H1 (cell line): ENCODE results near the gene TRIM56. TPM values are rescaled to one million over a fixed set of nuclear protein-coding genes. Genes with fewer than 3 reads are reported as not detected.

Source experiments
- CBX8 ChIP-seq: fragments of 300-800, 300-1000 bp; sonication (generic); IDR thresholded peaks from 2 replicates; pipeline ENCODE4 v1.7.1; 2016; ENCODE audit warnings: low read depth, low read length, borderline replicate concordance
- POU5F1 ChIP-seq: IDR thresholded peaks from 2 replicates; pipeline ENCODE4 v1.6.1; 2011; ENCODE audit warnings: low read depth, mild to moderate bottlenecking, low read length, moderate library complexity
- SIX5 ChIP-seq: IDR thresholded peaks from 2 replicates; pipeline ENCODE4 v1.6.1; 2011; ENCODE audit warnings: mild to moderate bottlenecking, low read depth, low read length
- ZNF274 ChIP-seq: IDR thresholded peaks from 2 replicates; pipeline ENCODE4 v1.7.0; 2012; ENCODE audit warnings: low read length, borderline replicate concordance; ENCODE audit errors: extremely low read depth
- polyA plus RNA-seq, 7 experiments: library from polyadenylated mRNA; depleted of rRNA in 3 of 7; stranded (reverse) in 5 of 7; unstranded in 2 of 7; fragments of >200 nt in 5 of 7; fragments of 200-250 nt in 2 of 7; gene quantifications; 1 replicate in 5 of 7; 2 replicates in 1 of 7; 4 replicates in 1 of 7; pipeline versions ENCODE4 v1.2.1 to v1.2.3, GENCODE V29; 2011 to 2013; ENCODE audit warnings: missing spikeins in 2 of 7, mixed read lengths in 2 of 7
- total RNA-seq: library from RNA; stranded (reverse); fragmentation: NEBNext Ultra II Directional; extraction: Animal tissue kit (Norgen Biotek cat#: 25700); gene quantifications from 2 replicates; pipeline ENCODE4 v1.2.1, GENCODE V29; 2021
- TF ChIP-seq, protein P1 (sequence below): IDR thresholded peaks from 2 replicates; pipeline ENCODE4 v1.6.1; 2011; ENCODE audit warnings: low read length, improper control_type of control experiment

Gene TRIM56
- total and polyA plus RNA-seq, 2 of the 8 experiments (the other 6 are each of a cell fraction or from before 2014, with no cell fraction given): 2.0 to 17.5 TPM

DNA sequence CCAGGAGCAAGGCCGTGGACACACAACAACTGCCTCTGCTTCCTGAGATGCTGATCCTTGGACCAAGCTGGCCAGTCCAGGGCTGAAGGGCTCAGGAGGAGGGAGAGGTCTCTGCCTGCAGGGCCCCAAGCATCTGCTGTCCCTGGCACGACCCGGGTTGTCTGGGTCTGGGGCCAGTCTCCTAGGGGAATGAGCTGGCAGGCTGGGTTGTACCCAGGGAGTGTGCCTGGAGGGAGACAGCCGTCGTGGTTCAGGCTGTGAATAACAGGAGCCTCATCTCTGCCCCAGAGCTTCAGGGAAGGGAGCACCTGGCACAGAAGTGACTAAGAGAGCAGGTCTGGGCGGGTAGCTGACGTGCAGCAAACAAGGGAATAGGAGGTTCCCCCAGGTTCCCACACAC, 23.7 kb downstream of the TRIM56 start (continued):
- no peak for TF ChIP-seq POU5F1
- TF ChIP-seq, protein P1, sequence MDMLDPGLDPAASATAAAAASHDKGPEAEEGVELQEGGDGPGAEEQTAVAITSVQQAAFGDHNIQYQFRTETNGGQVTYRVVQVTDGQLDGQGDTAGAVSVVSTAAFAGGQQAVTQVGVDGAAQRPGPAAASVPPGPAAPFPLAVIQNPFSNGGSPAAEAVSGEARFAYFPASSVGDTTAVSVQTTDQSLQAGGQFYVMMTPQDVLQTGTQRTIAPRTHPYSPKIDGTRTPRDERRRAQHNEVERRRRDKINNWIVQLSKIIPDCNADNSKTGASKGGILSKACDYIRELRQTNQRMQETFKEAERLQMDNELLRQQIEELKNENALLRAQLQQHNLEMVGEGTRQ: no peak
- no peak for TF ChIP-seq SIX5
- TF ChIP-seq ZNF274: no peak
- no peak for TF ChIP-seq CBX8
